ENCODE measurements around the gene ABHD18. TPM values are rescaled to one million over a fixed set of nuclear protein-coding genes. Genes with fewer than 3 reads are reported as not detected.
"Not testable (repeated sequence)": the region's sequence is repeated elsewhere in the genome, so short reads cannot be mapped to it uniquely, and the experiment has no call there.

Gene ABHD18
- total RNA-seq, 3 donors from 2014 or later (not counting 1 experiment from before 2014, with no cell fraction given): 16.0 to 21.9 (median 17.6) TPM

DNA sequence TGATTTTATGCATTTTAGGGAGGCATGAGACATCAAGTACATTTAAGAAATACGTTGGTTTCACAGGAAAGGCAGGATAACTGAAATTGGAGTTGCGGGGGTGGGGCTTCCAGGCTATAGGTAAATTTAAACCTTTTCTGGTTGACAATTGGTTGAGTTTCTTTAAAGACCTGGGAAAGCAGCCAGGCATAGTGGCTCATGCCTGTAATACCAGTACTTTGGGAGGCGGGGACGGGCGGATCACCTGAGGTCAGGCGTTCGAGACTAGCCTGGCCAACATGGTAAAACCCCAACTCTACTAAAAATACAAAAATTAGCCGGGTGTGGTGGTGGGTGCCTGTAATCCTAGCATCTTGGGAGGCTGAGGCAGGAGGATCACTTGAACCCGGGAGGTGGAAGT lies 89.7 kb downstream of the ABHD18 start:
- H3K9me3 ChIP-seq (ENCODE audit: control insufficient read depth, insufficient read depth, low read length); H3K4me3 Mint-ChIP-seq; H3K4me1 ChIP-seq (ENCODE audit: control insufficient read depth, insufficient read depth, low read length); H3K36me3 ChIP-seq (ENCODE audit: control insufficient read depth, insufficient read depth, low read length); H3K27me3 Mint-ChIP-seq (ENCODE audit: low read depth in 2 of 2); ATAC-seq; H3K4me3 ChIP-seq (ENCODE audit: low read length); H3K27ac ChIP-seq (ENCODE audit: low read length); H3K4me1 Mint-ChIP-seq; DNase-seq; H3K27me3 ChIP-seq (ENCODE audit: control insufficient read depth, insufficient read depth, low read length); intact Hi-C loops (cut with micrococcal nuclease); H3K9me3 Mint-ChIP-seq; H3K27ac Mint-ChIP-seq; H3K36me3 Mint-ChIP-seq: not testable (repeated sequence)
- 93% methylated on average over 5 of the region's 9 CpGs for WGBS (ENCODE audit: insufficient coverage)

GRCh38 chr4:128055441-128056206 lies 90.4 kb downstream of the ABHD18 start:
- H3K27ac Mint-ChIP-seq; ATAC-seq; H3K4me3 ChIP-seq (ENCODE audit: low read length); H3K27me3 Mint-ChIP-seq (ENCODE audit: low read depth in 2 of 2); DNase-seq; H3K36me3 ChIP-seq (ENCODE audit: control insufficient read depth, insufficient read depth, low read length); H3K4me1 ChIP-seq (ENCODE audit: control insufficient read depth, insufficient read depth, low read length); H3K27ac ChIP-seq (ENCODE audit: low read length); H3K4me3 Mint-ChIP-seq; H3K9me3 Mint-ChIP-seq; H3K4me1 Mint-ChIP-seq; H3K9me3 ChIP-seq (ENCODE audit: control insufficient read depth, insufficient read depth, low read length); H3K36me3 Mint-ChIP-seq; intact Hi-C loops (cut with micrococcal nuclease); H3K27me3 ChIP-seq (ENCODE audit: control insufficient read depth, insufficient read depth, low read length): not testable (repeated sequence)
- 96% methylated on average over 8 of the region's 10 CpGs for WGBS (ENCODE audit: insufficient coverage)

GRCh38 chr4:128056396-128056795 lies 91.2 kb downstream of the ABHD18 start:
- ATAC-seq: no peak
- H3K4me1 ChIP-seq (ENCODE audit: control insufficient read depth, insufficient read depth, low read length): peaks cover 7% of the 10 kb centered on the region
- H3K4me3 Mint-ChIP-seq: no peak overlapping the region

DNA sequence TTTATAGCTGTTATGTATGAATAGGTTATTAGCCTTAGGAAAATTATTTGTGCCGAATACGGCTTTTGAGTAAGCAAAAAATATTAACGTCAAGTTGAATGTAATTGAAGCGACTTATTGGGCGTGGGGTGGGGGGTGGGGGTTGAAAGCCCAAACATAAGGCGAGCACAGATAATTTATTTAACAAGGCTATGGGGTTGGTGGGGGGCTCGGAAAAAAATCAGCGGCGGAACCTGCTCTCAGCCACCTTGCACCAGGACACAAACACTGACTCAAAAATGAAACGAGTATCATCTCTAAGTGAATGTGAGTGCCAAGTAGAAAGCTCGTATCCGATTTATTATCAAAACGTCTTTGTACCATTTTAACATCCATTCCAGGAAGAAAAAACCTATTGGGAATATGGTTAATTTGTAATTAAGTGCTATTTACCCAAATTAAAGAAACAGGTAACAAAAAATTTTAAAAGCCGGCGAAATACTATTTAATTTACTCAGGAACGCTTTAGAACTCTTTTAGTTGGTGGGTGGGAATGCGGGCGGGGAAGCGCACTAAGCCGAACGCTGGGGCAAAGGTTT lies 95.0 kb downstream of the ABHD18 start:
- no peaks in the 10 kb centered on the region for H3K36me3 ChIP-seq (ENCODE audit: control insufficient read depth, insufficient read depth, low read length)
- 38% methylated on average over 17 of the region's 21 CpGs for WGBS (ENCODE audit: insufficient coverage)
- peak overlapping the region; percentile 90 for H3K27ac ChIP-seq (ENCODE audit: low read length)
- peak overlapping the region; percentile 38 for H3K4me3 ChIP-seq (ENCODE audit: low read length)
- Mint-ChIP-seq H3K36me3 (no peaks in the 10 kb centered on the region), H3K27ac (peak overlapping the region; percentile 77 to 80), H3K27me3 (ENCODE audit: low read depth in 2 of 2) (no peaks in the 10 kb centered on the region), H3K9me3 (no peaks in the 10 kb centered on the region), H3K4me3 (peak overlapping the region; percentile 85), H3K4me1 (peaks cover 7 to 9% of the 10 kb centered on the region in 2 donors)
- ATAC-seq: no peak
- TF ChIP-seq, protein P1, sequence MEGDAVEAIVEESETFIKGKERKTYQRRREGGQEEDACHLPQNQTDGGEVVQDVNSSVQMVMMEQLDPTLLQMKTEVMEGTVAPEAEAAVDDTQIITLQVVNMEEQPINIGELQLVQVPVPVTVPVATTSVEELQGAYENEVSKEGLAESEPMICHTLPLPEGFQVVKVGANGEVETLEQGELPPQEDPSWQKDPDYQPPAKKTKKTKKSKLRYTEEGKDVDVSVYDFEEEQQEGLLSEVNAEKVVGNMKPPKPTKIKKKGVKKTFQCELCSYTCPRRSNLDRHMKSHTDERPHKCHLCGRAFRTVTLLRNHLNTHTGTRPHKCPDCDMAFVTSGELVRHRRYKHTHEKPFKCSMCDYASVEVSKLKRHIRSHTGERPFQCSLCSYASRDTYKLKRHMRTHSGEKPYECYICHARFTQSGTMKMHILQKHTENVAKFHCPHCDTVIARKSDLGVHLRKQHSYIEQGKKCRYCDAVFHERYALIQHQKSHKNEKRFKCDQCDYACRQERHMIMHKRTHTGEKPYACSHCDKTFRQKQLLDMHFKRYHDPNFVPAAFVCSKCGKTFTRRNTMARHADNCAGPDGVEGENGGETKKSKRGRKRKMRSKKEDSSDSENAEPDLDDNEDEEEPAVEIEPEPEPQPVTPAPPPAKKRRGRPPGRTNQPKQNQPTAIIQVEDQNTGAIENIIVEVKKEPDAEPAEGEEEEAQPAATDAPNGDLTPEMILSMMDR (IDR thresholded peaks at IDR 0.05): no peak
- peak in 1 of 2 donors; percentile 34 for DNase-seq
- intact Hi-C loops (cut with micrococcal nuclease): loop anchor here (5.0 kb wide), 2 partner anchors 178 to 227 kb away; partner anchors contain the start of genes PGRMC2 and PLK4
- H3K27me3 ChIP-seq (ENCODE audit: control insufficient read depth, insufficient read depth, low read length): no peaks in the 10 kb centered on the region
- no peaks in the 10 kb centered on the region for H3K9me3 ChIP-seq (ENCODE audit: control insufficient read depth, insufficient read depth, low read length)
- peaks cover 15% of the 10 kb centered on the region for H3K4me1 ChIP-seq (ENCODE audit: control insufficient read depth, insufficient read depth, low read length)

More at GRCh38 chr4:128056396-128056795, 91.2 kb downstream of the ABHD18 start:
- H3K27ac Mint-ChIP-seq: no peak overlapping the region
- H3K27me3 ChIP-seq (ENCODE audit: control insufficient read depth, insufficient read depth, low read length): no peaks in the 10 kb centered on the region
- no peaks in the 10 kb centered on the region for H3K36me3 ChIP-seq (ENCODE audit: control insufficient read depth, insufficient read depth, low read length)
- no peaks in the 10 kb centered on the region for H3K9me3 ChIP-seq (ENCODE audit: control insufficient read depth, insufficient read depth, low read length)
- H3K4me3 ChIP-seq (ENCODE audit: low read length): no peak overlapping the region
- H3K4me1 Mint-ChIP-seq: peaks cover 0 to 5% of the 10 kb centered on the region in 2 donors
- H3K27ac ChIP-seq (ENCODE audit: low read length): no peak overlapping the region
- TF ChIP-seq, protein P1 (IDR thresholded peaks at IDR 0.05): no peak
- peaks cover 0 to 3% of the 10 kb centered on the region in 2 donors for H3K27me3 Mint-ChIP-seq (ENCODE audit: low read depth in 2 of 2)
- no peaks in the 10 kb centered on the region for H3K9me3 Mint-ChIP-seq
- no peaks in the 10 kb centered on the region for H3K36me3 Mint-ChIP-seq
- DNase-seq: no peak
- intact Hi-C loops (cut with micrococcal nuclease): no loop called here
